GM15510 (cell line): Measurements from ENCODE around the gene PPM1F.

Experiments
- POLR2A ChIP-seq: IDR thresholded peaks from 3 replicates; pipeline ENCODE4 v1.6.1; 2011; ENCODE audit warnings: borderline replicate concordance; ENCODE audit not compliant: insufficient read length; ENCODE audit errors: extremely low read depth

The PPM1F gene

GRCh38 chr22:21966643-21967516 lies 14.2 kb upstream of the PPM1F start:
- TF ChIP-seq POLR2A: no peak

GRCh38 chr22:21965762-21966288 lies 13.2 kb upstream of the PPM1F start:
- TF ChIP-seq POLR2A: no peak

GRCh38 chr22:21964918-21965484 lies 12.4 kb upstream of the PPM1F start:
- no peak for TF ChIP-seq POLR2A

- TF ChIP-seq POLR2A: no peak
Observed at GRCh38 chr22:21964234-21964633, 11.6 kb upstream of the PPM1F start.

DNA sequence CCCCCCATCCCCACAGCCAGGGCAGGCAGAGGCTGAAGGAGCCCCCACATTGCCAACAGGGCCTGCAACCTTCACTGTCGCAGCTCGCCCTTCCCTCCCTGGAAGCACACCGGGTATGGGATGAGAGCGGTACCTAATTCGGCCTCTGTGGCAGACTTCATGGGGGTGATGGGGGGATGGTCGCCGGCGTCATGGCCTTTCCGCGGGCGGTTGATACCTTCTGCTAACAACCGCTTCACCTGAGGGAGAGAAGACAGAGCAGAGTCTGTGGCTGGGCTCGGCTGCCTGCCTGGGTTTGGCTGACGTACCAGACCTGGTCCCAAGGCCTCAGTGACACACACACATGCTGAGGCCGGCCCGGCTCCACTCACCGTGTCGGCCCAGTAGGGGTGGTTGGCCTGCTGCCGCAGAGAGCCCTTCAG lies 11.2 kb upstream of the PPM1F start:
- no peak for TF ChIP-seq POLR2A

GRCh38 chr22:21963286-21963685 lies 10.6 kb upstream of the PPM1F start:
- no peak for TF ChIP-seq POLR2A

GRCh38 chr22:21962655-21962949 lies 10.0 kb upstream of the PPM1F start:
- TF ChIP-seq POLR2A: no peak

DNA sequence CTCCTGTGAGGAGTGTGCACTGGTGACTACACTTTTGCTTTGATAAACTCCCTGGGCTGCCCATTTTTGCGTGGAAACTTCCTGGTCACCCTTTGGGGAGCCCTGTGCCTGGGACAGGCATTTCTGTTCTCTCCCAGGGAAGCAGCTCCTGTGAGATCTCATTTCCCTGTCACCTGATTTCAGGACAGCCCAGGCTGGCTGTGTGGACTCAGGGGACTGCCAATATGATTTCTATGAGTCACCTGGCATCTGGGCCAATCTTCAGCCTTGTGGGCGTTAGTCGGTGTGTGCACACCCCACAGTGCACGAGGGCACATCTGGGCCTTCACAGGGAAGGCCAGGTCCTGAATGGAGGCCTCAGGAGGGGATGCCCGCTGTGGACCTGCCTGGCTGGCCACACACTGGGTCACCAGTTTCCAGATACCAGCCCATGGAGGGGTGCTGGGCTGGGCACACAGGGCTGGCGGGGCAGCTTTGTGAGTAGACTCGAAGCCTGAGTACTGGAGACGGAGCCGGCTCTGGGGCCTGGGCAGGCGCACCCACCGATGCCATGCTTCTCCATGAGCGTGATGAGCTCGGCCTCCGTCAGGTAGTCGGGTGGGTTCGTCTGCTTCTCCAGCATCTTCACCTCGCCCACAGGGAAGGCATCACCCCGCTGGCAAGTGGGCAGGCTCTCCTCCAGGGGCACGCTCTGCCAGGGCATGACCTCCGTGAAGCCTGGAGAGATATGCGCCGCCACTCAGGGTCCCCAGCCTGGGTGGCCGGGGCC lies 9.4 kb upstream of the PPM1F start:
- no peak for TF ChIP-seq POLR2A

GRCh38 chr22:21961127-21961867 lies 8.6 kb upstream of the PPM1F start:
- no peak for TF ChIP-seq POLR2A

DNA sequence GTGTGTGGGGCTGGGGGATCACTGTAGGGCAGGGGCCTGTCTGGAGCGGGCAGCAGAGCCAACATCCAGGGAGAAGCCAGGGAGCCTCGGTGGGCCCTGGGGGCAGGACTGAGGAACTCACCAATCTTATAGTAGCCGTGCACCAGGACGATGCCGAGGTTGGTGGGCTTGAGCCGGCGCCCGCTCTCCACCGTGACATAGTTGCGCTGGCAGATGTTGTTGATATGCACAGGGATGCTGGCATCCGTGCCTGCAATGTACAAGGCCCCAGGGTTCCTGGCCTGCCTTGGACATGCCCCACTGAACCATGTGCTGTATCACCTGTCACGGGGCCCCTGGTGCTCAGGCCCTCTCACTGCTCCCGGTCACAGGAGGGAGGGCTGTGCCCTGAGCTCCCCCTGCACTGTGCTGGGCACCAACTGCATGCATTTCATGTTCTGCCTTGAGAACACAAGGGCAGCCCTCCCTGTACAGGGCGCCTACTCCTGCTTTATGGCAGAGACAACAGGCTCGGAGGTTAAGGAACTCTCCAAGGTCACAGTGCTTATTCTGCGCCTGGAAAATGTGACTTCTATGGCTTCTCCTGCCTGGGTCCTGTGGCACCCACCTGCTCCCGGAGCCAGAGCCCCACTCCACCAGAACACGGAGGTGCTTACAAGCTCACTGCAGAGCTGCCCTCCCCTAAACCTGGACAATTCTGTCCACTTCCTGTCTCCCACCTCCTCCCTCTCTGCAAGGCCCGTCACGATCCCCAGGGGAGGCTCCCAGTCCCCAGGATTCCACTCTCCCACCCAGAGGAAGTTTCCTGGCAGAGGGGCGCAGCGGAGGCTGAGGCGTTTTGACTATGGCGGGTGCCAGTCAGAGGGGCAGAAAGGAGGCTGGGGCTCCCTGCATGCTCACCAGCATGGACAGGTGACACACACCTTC lies 7.8 kb upstream of the PPM1F start:
- TF ChIP-seq POLR2A: no peak

GRCh38 chr22:21959274-21960074 lies 6.8 kb upstream of the PPM1F start:
- no peak for TF ChIP-seq POLR2A

DNA sequence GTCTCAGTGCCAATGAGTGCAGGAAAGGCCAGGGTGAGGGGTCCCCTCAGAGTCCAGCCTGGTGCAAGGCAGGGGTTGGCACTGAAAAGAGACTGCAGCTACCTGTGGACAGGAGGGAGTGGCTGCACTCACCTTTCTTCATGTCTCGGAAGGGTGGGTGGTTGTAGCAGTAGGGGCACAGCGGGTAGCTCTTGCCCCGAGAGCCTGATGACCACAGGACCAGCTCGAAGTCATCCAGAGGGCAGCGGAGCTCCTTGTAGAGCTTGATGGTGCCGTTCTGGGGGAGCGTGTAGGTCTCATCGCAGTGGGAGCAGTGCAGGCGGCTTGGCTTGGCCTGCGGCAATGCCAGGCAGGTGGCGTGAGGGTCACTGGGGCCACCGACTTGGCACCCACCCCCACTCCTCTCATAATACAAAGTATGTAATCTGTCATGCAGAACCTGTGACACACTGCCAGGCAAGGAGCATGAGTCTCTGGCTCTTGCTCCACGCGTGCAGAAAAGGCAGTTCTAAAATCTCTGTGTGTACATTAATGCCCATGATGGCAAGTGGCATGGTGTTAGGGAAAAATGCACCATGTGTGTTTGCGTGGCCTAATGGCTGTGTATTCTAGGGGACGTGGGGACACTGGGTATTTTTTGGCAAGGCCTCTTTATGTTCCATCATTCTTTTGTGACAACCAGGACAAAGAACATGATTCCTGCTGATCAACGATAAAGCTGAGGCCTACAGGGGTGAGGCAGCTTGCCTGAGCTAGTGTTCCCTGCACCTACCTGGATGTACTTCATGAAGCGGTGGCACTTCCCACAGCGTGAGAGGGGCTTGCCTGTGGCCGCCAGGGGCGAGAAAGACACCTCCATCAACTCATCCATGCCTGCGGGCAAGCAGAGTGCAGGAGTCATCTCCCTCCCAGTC lies 6.0 kb upstream of the PPM1F start:
- TF ChIP-seq POLR2A: no peak

GRCh38 chr22:21951931-21952465 lies 650 bp downstream of the PPM1F start:
- no peak for TF ChIP-seq POLR2A
